GM23338 (cell line): ENCODE measurements around the gene ZNF214. TPM values are rescaled to one million over a fixed set of nuclear protein-coding genes. Genes with fewer than 3 reads are reported as not detected.
A peak's percentile ranks its signal among the peaks of the same experiment; 100 is the strongest.

ENCODE experiments used
- ATAC-seq: fragments of 200-7000 bp; cut with Tn5 transposase; 3 replicates; pipeline ENCODE4 v1.9.1; 2020
- DNase-seq: peaks from one replicate; pipeline ENCODE4 v3.0.0-alpha.2; 2015; ENCODE audit warnings: low spot score
- H2AFZ ChIP-seq: fragments of 200-600 bp; sonication (generic); 2 replicates; pipeline ENCODE4 v1.8.0; 2016; ENCODE audit warnings: antibody characterized with exemption, mild to moderate bottlenecking, moderate library complexity
- H3F3A ChIP-seq: fragments of 200-600 bp; sonication (generic); replicated peaks from 2 replicates; pipeline ENCODE4 v1.8.0; 2017; ENCODE audit warnings: antibody characterized with exemption, mixed run types, low read depth
- H3K27ac ChIP-seq: fragments of 200-600 bp; sonication (generic); 2 replicates; pipeline ENCODE4 v1.6.1; 2016; ENCODE audit warnings: low read depth
- H3K27me3 ChIP-seq: fragments of 200-600 bp; sonication (generic); 2 replicates; pipeline ENCODE4 v1.8.0; 2016; ENCODE audit warnings: mild to moderate bottlenecking, mixed run types, moderate library complexity; ENCODE audit not compliant: insufficient read depth
- H3K36me3 ChIP-seq: fragments of 200-600 bp; sonication (generic); 2 replicates; pipeline ENCODE4 v1.8.0; 2016; ENCODE audit warnings: mild to moderate bottlenecking; ENCODE audit not compliant: insufficient read depth
- H3K4me1 ChIP-seq: fragments of 200-600 bp; sonication (generic); 2 replicates; pipeline ENCODE4 v1.8.0; 2016; ENCODE audit warnings: mild to moderate bottlenecking, moderate library complexity; ENCODE audit not compliant: insufficient read depth
- H3K4me2 ChIP-seq: fragments of 200-600 bp; sonication (generic); 2 replicates; pipeline ENCODE4 v1.7.1; 2017; ENCODE audit warnings: mixed run types
- H3K4me3 ChIP-seq: fragments of 200-600 bp; sonication (generic); 2 replicates; pipeline ENCODE4 v1.6.1; 2016; ENCODE audit warnings: mixed run types
- H3K79me2 ChIP-seq: fragments of 200-600 bp; sonication (generic); replicated peaks from 2 replicates; pipeline ENCODE4 v1.8.0; 2017; ENCODE audit warnings: mild to moderate bottlenecking; ENCODE audit not compliant: insufficient read depth
- H3K9me2 ChIP-seq: fragments of 200-600 bp; sonication (generic); 2 replicates; pipeline ENCODE4 v1.8.0; 2017; ENCODE audit not compliant: insufficient read depth
- H4K20me1 ChIP-seq: fragments of 200-600 bp; sonication (generic); replicated peaks from 2 replicates; pipeline ENCODE4 v1.8.0; 2017; ENCODE audit warnings: mild to moderate bottlenecking; ENCODE audit not compliant: insufficient read depth
- H3K27ac Mint-ChIP-seq: 2 replicates; pipeline ENCODE4 v1.8.0; 2020; ENCODE audit warnings: inconsistent platforms, mild to moderate bottlenecking, moderate library complexity, mixed read lengths
- H3K27me3 Mint-ChIP-seq: 3 replicates; pipeline ENCODE4 v1.8.0; 2022; ENCODE audit warnings: low read depth, mild to moderate bottlenecking, moderate library complexity, mixed read lengths, inconsistent platforms; ENCODE audit not compliant: insufficient read depth, poor library complexity
- H3K36me3 Mint-ChIP-seq: 3 replicates; pipeline ENCODE4 v1.8.0; 2021; ENCODE audit warnings: low read depth, mild to moderate bottlenecking, inconsistent platforms, moderate library complexity, mixed read lengths
- H3K4me1 Mint-ChIP-seq: 3 replicates; pipeline ENCODE4 v1.8.0; 2020; ENCODE audit warnings: mild to moderate bottlenecking, inconsistent platforms, mixed read lengths
- H3K4me3 Mint-ChIP-seq: 3 replicates; pipeline ENCODE4 v1.8.0; 2021; ENCODE audit warnings: moderate library complexity, mild to moderate bottlenecking, inconsistent platforms, mixed read lengths
- H3K9me3 Mint-ChIP-seq: 3 replicates; pipeline ENCODE4 v1.8.0; 2020; ENCODE audit warnings: moderate library complexity, mild to moderate bottlenecking, inconsistent platforms, mixed read lengths
- CTCF ChIP-seq, 2 experiments: fragments of 200-600 bp in 1 of 2; sonication (generic) in 1 of 2; conservative IDR thresholded peaks; 2 replicates each; pipeline versions ENCODE4 v1.5.1 to v1.6.1; 2016 to 2017; ENCODE audit warnings: antibody characterized with exemption in 2 of 2, low read depth in 2 of 2, mild to moderate bottlenecking in 2 of 2, moderate library complexity in 1 of 2
- EZH2 ChIP-seq: fragments of 200-600 bp; sonication (generic); IDR thresholded peaks from one replicate; pipeline ENCODE4 v1.8.0; 2017; ENCODE audit warnings: antibody characterized with exemption, mild to moderate bottlenecking, low read depth; ENCODE audit not compliant: unreplicated experiment
- EZH2phosphoT487 ChIP-seq: fragments of 200-600 bp; sonication (generic); IDR thresholded peaks from one replicate; pipeline ENCODE4 v1.8.1; 2018; ENCODE audit warnings: antibody characterized with exemption; ENCODE audit not compliant: unreplicated experiment
- JUNB ChIP-seq: IDR thresholded peaks from one replicate; pipeline ENCODE4 v1.6.1; 2016; ENCODE audit warnings: antibody characterized with exemption; ENCODE audit not compliant: unreplicated experiment
- NANOG ChIP-seq: IDR thresholded peaks from 2 replicates; pipeline ENCODE4 v1.6.1; 2016; ENCODE audit warnings: antibody characterized with exemption, borderline replicate concordance
- POLR2AphosphoS5 ChIP-seq: IDR thresholded peaks from 2 replicates; pipeline ENCODE4 v1.6.1; 2016; ENCODE audit warnings: antibody characterized with exemption, low read depth
- REST ChIP-seq: IDR thresholded peaks from one replicate; pipeline ENCODE4 v1.6.1; 2018; ENCODE audit warnings: antibody characterized with exemption; ENCODE audit not compliant: unreplicated experiment
- STAT1 ChIP-seq: IDR thresholded peaks from one replicate; pipeline ENCODE4 v1.6.1; 2016; ENCODE audit warnings: antibody characterized with exemption; ENCODE audit not compliant: unreplicated experiment
- ZNF114 ChIP-seq: fragments of 250-450 bp; sonication (Bioruptor Pico); IDR thresholded peaks from 2 replicates; pipeline ENCODE4 v1.5.0; 2020; ENCODE audit warnings: mild to moderate bottlenecking, moderate library complexity
- ZNF331 ChIP-seq: fragments of 250-450 bp; sonication (Bioruptor Pico); IDR thresholded peaks from 2 replicates; pipeline ENCODE4 v1.5.0; 2020; ENCODE audit warnings: low read depth, mild to moderate bottlenecking, moderate library complexity
- ZNF462 ChIP-seq: fragments of 250-450 bp; sonication (Bioruptor Pico); IDR thresholded peaks from 2 replicates; pipeline ENCODE4 v1.5.0; 2020; ENCODE audit warnings: mild to moderate bottlenecking, moderate library complexity
- polyA plus RNA-seq: library from polyadenylated mRNA; unstranded; fragments of >200 nt; fragmentation: Nextera tagmentation; extraction: Ambion mirVana; gene quantifications from 2 replicates; pipeline ENCODE4 v1.2.1, GENCODE V29; 2016
- total RNA-seq: library from RNA; depleted of rRNA; stranded (reverse); fragments of >200 nt; shearing (Covaris generic); gene quantifications from 2 replicates; pipeline ENCODE4 v1.2.3, GENCODE V29; 2014

ZNF214 gene
- total and polyA plus RNA-seq, 2 experiments from 2014 or later, result 2.4 to 4.3 TPM

GRCh38 chr11:6992026-6992425, 28.1 kb downstream of the ZNF214 start:
- Histone ChIP-seq H3K9me2 (no peaks in the 10 kb centered on the region), H3K27ac (no peak overlapping the region), H3K79me2 (no peaks in the 10 kb centered on the region), H3F3A (no peaks in the 10 kb centered on the region), H3K4me1 (no peaks in the 10 kb centered on the region), H3K4me3 (no peak overlapping the region), H4K20me1 (0 out of 2 replicates have a peak, but pooled peaks cover 3% of the 10 kb centered on the region), H3K4me2 (no peak overlapping the region), H2AFZ (no peak overlapping the region), H3K36me3 (no peaks in the 10 kb centered on the region), H3K27me3 (no peaks in the 10 kb centered on the region)
- no peak for DNase-seq
- no peaks in the 10 kb centered on the region; the same call in 2 of the 3 replicates for H3K4me1 Mint-ChIP-seq
- H3K4me3 Mint-ChIP-seq, result no peak overlapping the region
- H3K36me3 Mint-ChIP-seq, result no peaks in the 10 kb centered on the region
- H3K27ac Mint-ChIP-seq, result no peak overlapping the region
- no peaks in the 10 kb centered on the region for H3K9me3 Mint-ChIP-seq
- ATAC-seq, result no peak
- H3K27me3 Mint-ChIP-seq, result no peaks in the 10 kb centered on the region
- no peak for TF ChIP-seq ZNF331 (CRISPR knock-in tag)

- no peaks in the 10 kb centered on the region for H3K79me2 ChIP-seq
- ATAC-seq (peak; percentile 80), DNase-seq (peak; percentile 17)
- H3K27me3 ChIP-seq, result no peaks in the 10 kb centered on the region
- no peak overlapping the region for H3K4me3 Mint-ChIP-seq
- 0 out of 2 replicates have a peak, but pooled peaks cover 3% of the 10 kb centered on the region for H4K20me1 ChIP-seq
- H2AFZ ChIP-seq, result no peak overlapping the region
- no peaks in the 10 kb centered on the region for H3K9me3 Mint-ChIP-seq
- no peaks in the 10 kb centered on the region for H3F3A ChIP-seq
- H3K36me3 Mint-ChIP-seq, result no peaks in the 10 kb centered on the region
- H3K27me3 Mint-ChIP-seq, result no peaks in the 10 kb centered on the region
- no peaks in the 10 kb centered on the region for H3K36me3 ChIP-seq
- no peak overlapping the region for H3K27ac ChIP-seq
- no peak overlapping the region for H3K27ac Mint-ChIP-seq
- no peaks in the 10 kb centered on the region for H3K9me2 ChIP-seq
- H3K4me2 ChIP-seq, result no peak overlapping the region
- no peaks in the 10 kb centered on the region; the same call in 2 of the 3 replicates for H3K4me1 Mint-ChIP-seq
- no peaks in the 10 kb centered on the region for H3K4me1 ChIP-seq
- H3K4me3 ChIP-seq, result no peak overlapping the region
- no peak for TF ChIP-seq ZNF462
- TF ChIP-seq EZH2phosphoT487, result no peak
- no peak for TF ChIP-seq STAT1
- TF ChIP-seq JUNB, result no peak
- no peak for TF ChIP-seq CTCF (conservative IDR thresholded peaks at IDR 0.05; ENCODE audit: low read depth in 2 of 2)
- TF ChIP-seq REST, result no peak
- no peak for TF ChIP-seq NANOG
- TF ChIP-seq EZH2, result no peak
- TF ChIP-seq ZNF114, result no peak
- no peak for TF ChIP-seq POLR2AphosphoS5
Observed at GRCh38 chr11:6991227-6991626, 28.9 kb downstream of the ZNF214 start.
